Right cardiac atrium (tissue), 5 donors: ENCODE measurements around the gene ZSCAN22. TPM values are rescaled to one million over a fixed set of nuclear protein-coding genes. Genes with fewer than 3 reads are reported as not detected.
"Not testable (repeated sequence)": the region's sequence is repeated elsewhere in the genome, so short reads cannot be mapped to it uniquely, and the experiment has no call there.

Experiments
- ATAC-seq, 2 donors: fragments of 200-7000 bp; cut with Tn5 transposase; one replicate each; pipeline versions ENCODE4 v1.8.0 to v1.9.1; 2020; ENCODE audit warnings: moderate library complexity in 2 of 2, mild to moderate bottlenecking in 1 of 2
- DNase-seq, 3 donors: peaks; one replicate each; pipeline ENCODE4 v3.0.0-alpha.2; 2020
- H3K27ac ChIP-seq: one replicate; pipeline ENCODE4 v1.5.1; 2013; ENCODE audit warnings: mild to moderate bottlenecking, low read length, control low read depth, moderate library complexity
- H3K27me3 ChIP-seq: one replicate; pipeline ENCODE4 v1.6.1; 2013; ENCODE audit not compliant: control insufficient read depth, insufficient read depth
- H3K4me1 ChIP-seq: one replicate; pipeline ENCODE4 v1.6.1; 2013; ENCODE audit warnings: low read length; ENCODE audit not compliant: control insufficient read depth, insufficient read depth
- H3K4me3 ChIP-seq: one replicate; pipeline ENCODE4 v1.5.1; 2013; ENCODE audit warnings: low read length, control low read depth
- H3K9me3 ChIP-seq: one replicate; pipeline ENCODE4 v1.6.1; 2013; ENCODE audit warnings: low read length; ENCODE audit not compliant: control insufficient read depth
- WGBS: extraction: QIAGEN DNeasy Blood & Tissue Kit; methylation state at CpG from one replicate; pipeline ENCODE4 v1.1.7; 2013; 5-methylcytosine and 5-hydroxymethylcytosine counted together
- intact Hi-C, 4 donors: fragments of 100-400 bp; cut with DNase I; formaldehyde crosslinking; loops; one replicate each; pipeline versions ENCODE4 v1.11.0 to v1.14.0; 2022 to 2023
- polyA plus RNA-seq: library from polyadenylated mRNA; stranded (reverse); fragments of 200-250 nt; gene quantifications from one replicate; pipeline ENCODE4 v1.2.3, GENCODE V29; 2013
- total RNA-seq, 4 donors: library from RNA; stranded (reverse); fragmentation: NEBNext Ultra II Directional; extraction: Animal tissue kit (Norgen Biotek cat#: 25700); gene quantifications; one replicate each; pipeline ENCODE4 v1.2.1, GENCODE V29; 2021
- donor health status: healthy with polysubstance abuse.
- donor health status: DM: no; HTN: yes; CAD: no.
- donor health status: DM: no; HTN: no; CAD: no.
- donor health status: DM: no; HTN: yes; CAD: no; lungs with severe emphysema.
- donor health status: DM: yes; HTN: yes; CAD: no.

ZSCAN22 gene
- total and polyA plus RNA-seq, 5 donors, result 0.79 to 2.1 (median 1.9) TPM

DNA sequence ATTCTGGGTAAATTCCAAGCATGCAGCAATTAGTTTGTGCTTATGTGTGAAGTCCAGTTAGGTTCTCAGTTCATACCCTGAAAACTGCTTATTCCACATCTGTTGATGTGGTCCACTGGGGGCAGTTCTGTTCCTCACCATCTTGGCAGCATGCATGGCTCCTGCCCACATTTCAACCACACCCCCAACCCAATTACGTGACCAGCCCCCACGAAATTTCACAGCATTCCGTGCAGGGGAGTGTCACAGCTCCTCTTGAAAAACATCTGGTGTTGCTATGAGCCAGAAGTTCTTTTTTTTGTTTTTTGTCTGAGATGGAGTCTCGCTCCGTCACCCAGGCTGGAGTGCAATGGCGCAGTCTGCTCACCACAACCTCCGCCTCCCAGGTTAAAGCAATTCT, 30.7 kb upstream of the ZSCAN22 start:
- Histone ChIP-seq H3K4me1 (no peaks in the 10 kb centered on the region), H3K27me3 (no peaks in the 10 kb centered on the region), H3K9me3 (no peaks in the 10 kb centered on the region), H3K27ac (no peak overlapping the region), H3K4me3 (no peak overlapping the region)
- DNase-seq, result no peak
- intact Hi-C loops, result no loop called here
- ATAC-seq, result no peak
- 87% methylated on average over 7 of the region's 7 CpGs for WGBS

DNA sequence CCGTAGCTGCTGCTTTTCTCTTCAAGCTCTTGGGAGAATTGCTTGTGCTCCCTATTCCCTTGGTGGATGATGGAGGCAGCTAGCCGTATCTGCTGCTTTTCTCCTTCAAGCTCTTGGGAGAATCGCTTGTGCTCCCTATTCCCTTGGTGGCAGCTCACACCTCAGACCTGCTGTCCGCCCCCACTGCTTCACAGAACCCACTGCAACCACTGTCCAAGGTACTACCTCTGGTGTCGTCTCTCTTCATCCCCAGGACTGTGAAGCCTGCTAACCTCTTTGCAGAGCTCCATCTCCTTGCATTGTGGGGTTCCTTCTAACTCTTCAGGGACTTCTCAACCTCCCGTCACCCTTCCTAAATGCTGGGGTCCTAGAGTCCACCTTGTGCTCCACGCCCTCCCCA, 26.2 kb upstream of the ZSCAN22 start:
- intact Hi-C loops, result no loop called here
- DNase-seq, result no peak
- Histone ChIP-seq H3K9me3 (no peaks in the 10 kb centered on the region), H3K4me3 (no peak overlapping the region), H3K4me1 (no peaks in the 10 kb centered on the region), H3K27me3 (no peaks in the 10 kb centered on the region), H3K27ac (no peak overlapping the region)
- ATAC-seq, result no peak
- WGBS, result 95% methylated on average over 7 of the region's 7 CpGs

DNA sequence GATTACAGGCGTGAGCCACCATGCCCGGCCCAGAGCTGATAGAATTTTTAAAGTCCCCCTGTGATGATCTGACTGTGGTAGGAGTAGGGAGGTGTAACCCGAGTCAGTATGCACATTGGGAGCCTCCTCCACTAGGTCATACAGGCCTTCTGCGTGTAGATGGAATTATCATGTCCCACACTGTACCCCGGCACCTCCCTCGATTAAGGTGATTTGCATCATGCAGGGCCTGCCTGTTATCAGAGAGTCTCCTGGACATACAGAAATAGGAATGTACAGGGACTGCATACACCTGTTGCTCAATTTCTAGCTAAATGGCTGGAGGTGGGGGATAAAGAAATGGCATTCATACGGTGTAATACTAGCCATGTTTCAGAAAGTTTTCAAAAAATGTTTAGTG, 22.5 kb upstream of the ZSCAN22 start:
- H3K27me3 ChIP-seq, result no peaks in the 10 kb centered on the region
- peaks cover 3% of the 10 kb centered on the region for H3K4me1 ChIP-seq
- DNase-seq, result no peak
- intact Hi-C loops, result no loop called here
- no peak overlapping the region for H3K27ac ChIP-seq
- 85% methylated on average over 7 of the region's 7 CpGs for WGBS
- no peak for ATAC-seq
- no peaks in the 10 kb centered on the region for H3K9me3 ChIP-seq
- peak overlapping the region; percentile 84 for H3K4me3 ChIP-seq

DNA sequence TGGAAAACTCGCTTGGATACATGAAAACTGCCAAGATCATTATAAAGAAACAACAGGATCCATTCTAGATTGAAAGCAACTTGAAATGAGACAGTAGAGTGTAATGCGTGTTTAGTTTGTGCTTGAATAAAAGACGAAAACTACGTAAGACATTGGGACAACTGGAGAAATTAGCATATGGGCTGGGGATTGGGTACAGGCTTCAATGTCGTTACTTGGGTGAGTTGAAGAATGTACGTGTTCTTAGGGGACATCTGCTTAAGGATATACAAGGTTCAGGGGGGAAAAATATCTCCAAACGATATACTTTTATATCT, 22.1 kb upstream of the ZSCAN22 start:
- intact Hi-C loops, result no loop called here
- 26% methylated on average over 7 of the region's 7 CpGs for WGBS
- ATAC-seq (peak in 1 of 2 donors; percentile 3), DNase-seq (no peak)
- peak overlapping the region; percentile 49 for H3K27ac ChIP-seq
- H3K9me3 ChIP-seq, result no peaks in the 10 kb centered on the region
- peaks cover 3% of the 10 kb centered on the region for H3K4me1 ChIP-seq
- no peaks in the 10 kb centered on the region for H3K27me3 ChIP-seq
- peak overlapping the region; percentile 84 for H3K4me3 ChIP-seq

DNA sequence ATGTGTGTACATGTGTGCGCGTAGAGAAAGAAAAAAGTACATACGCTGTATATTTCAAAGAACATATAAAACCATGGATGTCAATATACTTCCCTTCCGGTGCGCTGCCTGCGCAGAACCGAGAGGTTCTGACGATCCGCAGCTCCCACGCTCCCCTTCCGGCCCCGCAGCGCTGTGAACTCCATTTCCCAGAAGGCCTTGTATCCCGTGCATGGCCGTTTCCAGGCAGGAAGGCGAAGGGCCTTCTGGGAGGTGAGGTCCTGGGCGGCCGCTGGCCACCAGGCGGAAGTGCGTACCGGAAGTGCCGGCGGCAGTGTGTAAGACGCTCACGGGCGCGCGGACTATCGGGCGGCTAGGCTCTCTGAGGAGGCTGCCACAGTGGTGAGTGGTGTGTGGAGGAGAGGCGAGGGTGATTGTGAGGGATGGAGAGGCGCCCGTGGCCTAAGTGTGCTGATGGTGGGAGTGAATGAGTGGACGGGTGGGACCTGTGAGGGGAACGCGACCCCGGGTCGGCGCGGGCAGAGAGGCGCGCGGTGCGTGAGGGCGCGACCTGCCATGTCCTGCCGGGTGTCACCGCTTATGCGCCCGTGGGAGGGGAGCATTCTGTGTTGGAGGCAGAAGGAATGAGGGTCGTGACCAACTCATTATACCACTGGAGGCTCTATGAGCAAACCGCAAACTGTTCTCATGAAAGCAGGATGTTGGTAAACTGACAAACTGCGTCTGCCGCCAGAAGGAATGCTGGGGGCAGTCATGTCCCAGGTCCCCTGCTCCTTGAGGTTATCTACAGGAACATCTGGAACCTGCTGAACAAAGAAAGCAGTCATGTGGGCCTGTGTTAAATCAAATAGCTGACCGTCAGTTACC, 21.5 kb upstream of the ZSCAN22 start, which contains the start of gene ERVK3-1:
Gene ERVK3-1, plus strand, starts transcription at position 313 of the 867 bp plus-strand sequence. CDS start 6,792 bp downstream, outside the sequence.
- peak within 1 kb of the TSS; percentile 82 for H3K27ac ChIP-seq
- DNase-seq (peak; percentile 98), ATAC-seq (peak; percentile 99)
- peak within 1 kb of the TSS; percentile 84 for H3K4me3 ChIP-seq
- H3K9me3 ChIP-seq, result no peaks in the 10 kb centered on the region
- under 1% methylated on average over 55 of the region's 55 CpGs for WGBS
- intact Hi-C loops, result no loop called here
- H3K4me1 ChIP-seq, result peaks cover 3% of the 10 kb centered on the region
- no peaks in the 10 kb centered on the region for H3K27me3 ChIP-seq

DNA sequence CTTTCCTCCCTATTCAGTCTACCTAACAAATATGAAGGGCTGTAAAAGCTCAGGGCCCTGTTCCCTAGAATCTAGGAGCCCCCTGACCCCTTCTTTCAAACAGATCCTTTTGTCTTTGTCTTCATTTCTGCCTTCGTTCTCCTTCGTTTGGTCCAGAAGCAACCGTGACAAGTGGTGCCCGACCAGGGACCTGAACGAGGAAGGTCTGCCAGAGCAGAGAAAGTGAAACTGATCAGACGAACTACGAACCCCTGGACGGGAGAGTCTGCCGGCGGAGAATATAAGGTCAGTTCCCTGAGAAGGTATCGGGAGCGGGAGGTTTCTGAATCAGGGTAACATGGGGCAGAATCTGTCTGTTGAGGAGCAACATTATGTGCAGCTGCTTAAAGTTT, 20.9 kb upstream of the ZSCAN22 start:
- no peaks in the 10 kb centered on the region for H3K27me3 ChIP-seq
- intact Hi-C loops, result no loop called here
- peak overlapping the region; percentile 84 for H3K4me3 ChIP-seq
- DNase-seq (no peak), ATAC-seq (no peak)
- H3K27ac ChIP-seq, result no peak overlapping the region
- peaks cover 3% of the 10 kb centered on the region for H3K4me1 ChIP-seq
- H3K9me3 ChIP-seq, result no peaks in the 10 kb centered on the region
- 75% methylated on average over 12 of the region's 12 CpGs for WGBS

DNA sequence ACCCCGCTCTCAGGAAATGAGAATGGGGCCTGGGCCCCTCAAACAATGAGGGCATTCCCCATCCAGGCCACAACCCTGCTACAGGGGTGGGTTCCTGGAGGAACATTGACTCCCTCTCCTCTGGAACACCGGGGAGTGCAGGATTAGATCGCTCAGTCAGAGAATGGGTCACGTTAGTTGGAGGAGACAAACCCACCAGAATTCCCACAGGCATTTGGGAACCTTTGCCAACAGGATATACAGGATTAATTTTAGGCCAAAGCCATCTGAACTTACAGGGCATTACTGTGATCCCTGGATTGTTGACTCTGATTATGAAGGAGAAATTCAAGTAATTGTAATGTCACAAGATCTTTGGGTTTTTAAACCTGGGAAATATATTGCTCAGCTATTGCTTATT, 19.1 kb upstream of the ZSCAN22 start:
- DNase-seq, result no peak
- WGBS, result 79% methylated on average over 4 of the region's 4 CpGs

DNA sequence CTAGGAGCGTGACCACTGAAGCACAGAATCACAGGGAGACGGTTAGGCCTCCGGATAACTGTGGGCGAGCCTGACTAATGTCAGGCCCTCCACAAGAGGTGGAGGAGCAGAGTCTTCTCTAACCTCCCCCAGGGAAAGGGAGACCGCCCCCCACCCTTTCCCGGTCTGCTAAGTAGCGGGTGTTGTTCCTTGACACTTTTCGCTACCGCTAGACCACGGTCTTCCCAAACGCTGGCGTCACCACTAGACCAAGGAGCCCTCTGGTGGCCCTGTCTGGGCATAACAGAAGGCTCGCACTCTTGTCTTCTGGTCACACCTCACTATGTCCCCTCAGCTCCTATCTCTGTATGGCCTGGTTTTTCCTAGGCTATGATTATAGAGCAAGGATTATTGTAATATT, 16.1 kb upstream of the ZSCAN22 start:
- ATAC-seq, H3K4me1 ChIP-seq, H3K27ac ChIP-seq, intact Hi-C loops, H3K9me3 ChIP-seq, H3K27me3 ChIP-seq, H3K4me3 ChIP-seq: not testable (repeated sequence)
- DNase-seq, result peak; percentile 38 to 80 (median 69)
- 45% methylated on average over 13 of the region's 13 CpGs for WGBS

More for the DNA sequence above, 19.1 kb upstream of the ZSCAN22 start:
- Histone ChIP-seq H3K27me3 (no peaks in the 10 kb centered on the region), H3K4me3 (no peak overlapping the region), H3K9me3 (no peaks in the 10 kb centered on the region), H3K27ac (no peak overlapping the region), H3K4me1 (peaks cover 3% of the 10 kb centered on the region)
- ATAC-seq, result no peak
- intact Hi-C loops, result no loop called here

DNA sequence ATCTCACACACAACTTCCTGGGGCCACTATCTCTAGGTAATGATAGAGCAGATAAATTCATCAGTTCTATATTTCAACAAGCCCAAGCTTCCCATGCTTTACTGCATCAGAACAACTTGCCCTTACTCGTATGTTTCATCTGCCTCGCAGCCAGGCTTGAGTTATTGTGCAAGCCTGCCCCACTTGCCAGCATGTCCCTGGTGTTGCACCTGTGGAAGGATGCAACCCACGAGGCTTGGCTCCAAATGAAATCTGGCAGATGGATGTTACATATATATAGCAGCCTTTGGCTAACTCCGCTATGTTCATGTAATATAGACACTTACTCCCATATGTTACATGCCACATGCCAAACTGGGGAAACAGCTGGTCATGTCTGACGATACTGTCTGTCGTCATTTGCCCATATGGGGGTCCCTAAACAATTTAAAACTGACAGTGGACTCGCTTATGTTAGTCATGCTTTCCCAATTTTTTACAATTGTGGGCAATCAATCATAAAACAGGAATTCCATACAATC, 15.4 kb upstream of the ZSCAN22 start:
- no peak overlapping the region for H3K27ac ChIP-seq
- no peaks in the 10 kb centered on the region for H3K4me1 ChIP-seq
- H3K9me3 ChIP-seq, result no peaks in the 10 kb centered on the region
- ATAC-seq (no peak), DNase-seq (no peak)
- intact Hi-C loops, result no loop called here
- WGBS, result 89% methylated on average over 7 of the region's 7 CpGs
- no peak overlapping the region for H3K4me3 ChIP-seq
- no peaks in the 10 kb centered on the region for H3K27me3 ChIP-seq

DNA sequence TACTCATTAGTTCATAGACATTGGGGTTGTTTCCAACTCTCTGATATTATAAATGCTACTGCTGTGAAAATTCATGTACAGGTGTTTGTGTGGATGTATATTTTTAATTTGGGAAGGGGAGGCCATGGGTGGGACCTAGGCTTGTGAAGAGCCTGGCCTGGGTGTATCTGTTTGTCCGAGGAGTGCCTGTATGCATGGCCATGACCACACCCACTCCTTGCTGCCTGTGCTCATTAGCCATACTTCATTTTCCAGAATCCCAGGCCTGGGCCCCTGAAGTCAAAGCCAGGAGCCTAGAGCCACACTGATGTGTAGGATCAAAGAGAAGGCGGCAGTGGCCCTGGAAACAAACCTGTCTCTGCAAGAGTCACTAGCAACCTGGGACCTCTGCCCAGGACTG, 11.2 kb upstream of the ZSCAN22 start:
- H3K4me1 ChIP-seq, result no peaks in the 10 kb centered on the region
- ATAC-seq (no peak), DNase-seq (no peak)
- intact Hi-C loops, result no loop called here
- H3K27me3 ChIP-seq, result no peaks in the 10 kb centered on the region
- no peaks in the 10 kb centered on the region for H3K9me3 ChIP-seq
- H3K27ac ChIP-seq, result no peak overlapping the region
- WGBS, result over 99% methylated on average over 2 of the region's 2 CpGs
- H3K4me3 ChIP-seq, result no peak overlapping the region

DNA sequence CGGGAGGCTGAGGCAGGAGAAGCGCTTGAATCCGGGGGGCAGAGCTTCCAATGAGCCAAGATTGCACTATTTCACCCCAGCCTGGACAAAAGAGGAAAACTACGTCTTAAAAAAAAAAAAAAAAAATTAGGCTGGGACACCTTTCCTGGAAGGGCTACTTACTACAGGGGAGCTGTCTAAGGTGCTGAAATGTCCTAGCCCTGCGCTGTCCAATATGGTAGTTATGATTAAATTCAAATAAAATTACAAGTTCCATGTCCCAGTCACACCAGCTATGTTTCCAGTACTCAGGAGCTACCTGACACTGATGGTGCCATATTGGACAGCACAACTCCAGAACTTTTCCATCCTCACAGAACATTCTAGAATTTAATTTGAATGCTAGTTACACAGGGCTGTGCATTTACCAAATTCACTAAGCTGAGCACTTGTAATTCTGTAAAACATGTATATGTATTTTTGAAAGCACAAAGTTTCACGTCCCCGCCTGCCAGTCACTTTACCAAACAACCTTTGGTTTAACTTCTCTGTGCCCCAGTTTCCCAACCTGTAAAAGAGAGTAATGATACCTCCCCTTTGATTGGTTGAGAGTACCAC, 9.2 kb upstream of the ZSCAN22 start:
- WGBS, result 61% methylated on average over 7 of the region's 7 CpGs
- ATAC-seq, result no peak
- Histone ChIP-seq H3K27ac (no peak overlapping the region), H3K4me1 (no peaks in the 10 kb centered on the region), H3K27me3 (no peaks in the 10 kb centered on the region), H3K9me3 (no peaks in the 10 kb centered on the region), H3K4me3 (no peak overlapping the region)
- DNase-seq, result no peak
- intact Hi-C loops, result no loop called here
